NAMALWA (cell line): Measurements from ENCODE around the gene GSTT2.
"Not testable (repeated sequence)": the region's sequence is repeated elsewhere in the genome, so short reads cannot be mapped to it uniquely, and the experiment has no call there.

Experiments used
- DNase-seq: peaks from one replicate; pipeline ENCODE4 v3.0.0-alpha.2; 2015; ENCODE audit warnings: low spot score

GSTT2 gene

GRCh38 chr22:23974345-23974744, 5.6 kb upstream of the GSTT2 start, which contains the start of gene DDT:
DDT (minus strand) TSS chr22:23974441; CDS start chr22:23974414, 27 bp downstream.
- DNase-seq = not testable (repeated sequence)

- DNase-seq = not testable (repeated sequence)
These were observed 5.0 kb upstream of the GSTT2 start for GRCh38 chr22:23974836-23975352.

- DNase-seq = not testable (repeated sequence)
These were observed 2.6 kb upstream of the GSTT2 start for GRCh38 chr22:23977304-23977703.

- not testable (repeated sequence) for DNase-seq
These were observed 633 bp downstream of the GSTT2 start for GRCh38 chr22:23980567-23980966.

- peak; percentile 50 for DNase-seq
These were observed 4.5 kb downstream of the GSTT2 start for GRCh38 chr22:23984430-23984829.

- not testable (repeated sequence) for DNase-seq
These were observed 6.2 kb downstream of the GSTT2 start for GRCh38 chr22:23986089-23986488.

- DNase-seq = not testable (repeated sequence)
These were observed 6.7 kb downstream of the GSTT2 start for GRCh38 chr22:23986538-23987178.

GRCh38 chr22:23989583-23990244, 9.8 kb downstream of the GSTT2 start:
- DNase-seq = not testable (repeated sequence)

GRCh38 chr22:23993080-23993479, 13.1 kb downstream of the GSTT2 start:
- not testable (repeated sequence) for DNase-seq

- DNase-seq = peak; percentile 32
These were observed 13.7 kb downstream of the GSTT2 start for GRCh38 chr22:23993581-23994177.

- no peak for DNase-seq
These were observed 17.2 kb downstream of the GSTT2 start for GRCh38 chr22:23997092-23997491.

GRCh38 chr22:23999779-24000178, 19.8 kb downstream of the GSTT2 start:
- not testable (repeated sequence) for DNase-seq

GRCh38 chr22:24001314-24001713, 21.4 kb downstream of the GSTT2 start:
- no peak for DNase-seq

GRCh38 chr22:24002272-24002671, 22.3 kb downstream of the GSTT2 start:
- DNase-seq = no peak

GRCh38 chr22:24002851-24003250, 22.9 kb downstream of the GSTT2 start:
- no peak for DNase-seq

- DNase-seq = no peak
These were observed 24.0 kb downstream of the GSTT2 start for GRCh38 chr22:24003887-24004286.

- no peak for DNase-seq
These were observed 25.3 kb downstream of the GSTT2 start, which contains the start of gene GSTT4 for GRCh38 chr22:24005201-24005600. GSTT4 (minus strand) TSS chr22:24005453; CDS start chr22:24005356, 97 bp downstream.

- no peak for DNase-seq
These were observed 26.4 kb downstream of the GSTT2 start for GRCh38 chr22:24006207-24006913.

- DNase-seq = no peak
These were observed 26.9 kb downstream of the GSTT2 start for GRCh38 chr22:24006914-24007214.

GRCh38 chr22:24007253-24008021, 27.5 kb downstream of the GSTT2 start:
- DNase-seq = no peak

GRCh38 chr22:24008022-24008283, 28.0 kb downstream of the GSTT2 start:
- DNase-seq = no peak
